Measurements from ENCODE around the gene STARD3.

Gene STARD3

GRCh38 chr17:39635614-39636176 is 1.2 kb upstream of the STARD3 start:
- no peak for DNase-seq (ENCODE audit: low read depth)
- in situ Hi-C loops (cut with HindIII; ENCODE audit: low sequenced_read_pairs), result no loop called here
- no peak overlapping the region for H3K4me3 ChIP-seq (ENCODE audit: low read depth, low read length)
- TF ChIP-seq CTCF (IDR thresholded peaks at IDR 0.05; ENCODE audit: low read depth, low read length, missing control alignments), result no peak

GRCh38 chr17:39636587-39636926 is 387 bp upstream of the STARD3 start:
- no peak for TF ChIP-seq CTCF (IDR thresholded peaks at IDR 0.05; ENCODE audit: low read depth, low read length, missing control alignments)
- DNase-seq (ENCODE audit: low read depth), result no peak

GRCh38 chr17:39638317-39638716 is 1.4 kb downstream of the STARD3 start:
- TF ChIP-seq CTCF (IDR thresholded peaks at IDR 0.05; ENCODE audit: low read depth, low read length, missing control alignments), result no peak
- H3K4me3 ChIP-seq (ENCODE audit: low read depth, low read length), result peak overlapping the region; percentile 93
- in situ Hi-C loops (cut with HindIII; ENCODE audit: low sequenced_read_pairs), result no loop called here
- no peak for DNase-seq (ENCODE audit: low read depth)

More at GRCh38 chr17:39636587-39636926, 387 bp upstream of the STARD3 start:
- in situ Hi-C loops (cut with HindIII; ENCODE audit: low sequenced_read_pairs), result no loop called here
- H3K4me3 ChIP-seq (ENCODE audit: low read depth, low read length), result peak overlapping the region; percentile 93

- in situ Hi-C loops (cut with HindIII; ENCODE audit: low sequenced_read_pairs), result no loop called here
- no peak for TF ChIP-seq CTCF (IDR thresholded peaks at IDR 0.05; ENCODE audit: low read depth, low read length, missing control alignments)
- no peak overlapping the region for H3K4me3 ChIP-seq (ENCODE audit: low read depth, low read length)
Observed at GRCh38 chr17:39639043-39639442, 2.1 kb downstream of the STARD3 start.

GRCh38 chr17:39639566-39640458 is 2.9 kb downstream of the STARD3 start:
- in situ Hi-C loops (cut with HindIII; ENCODE audit: low sequenced_read_pairs), result no loop called here

More at GRCh38 chr17:39639043-39639442, 2.1 kb downstream of the STARD3 start:
- no peak for DNase-seq (ENCODE audit: low read depth)

GRCh38 chr17:39640591-39641031 is 3.7 kb downstream of the STARD3 start:
- H3K4me3 ChIP-seq (ENCODE audit: low read depth, low read length), result no peak overlapping the region
- no peak for TF ChIP-seq CTCF (IDR thresholded peaks at IDR 0.05; ENCODE audit: low read depth, low read length, missing control alignments)
- in situ Hi-C loops (cut with HindIII; ENCODE audit: low sequenced_read_pairs), result no loop called here
- no peak for DNase-seq (ENCODE audit: low read depth)

More at GRCh38 chr17:39639566-39640458, 2.9 kb downstream of the STARD3 start:
- TF ChIP-seq CTCF (IDR thresholded peaks at IDR 0.05; ENCODE audit: low read depth, low read length, missing control alignments), result no peak
- no peak for DNase-seq (ENCODE audit: low read depth)
- H3K4me3 ChIP-seq (ENCODE audit: low read depth, low read length), result no peak overlapping the region

All from astrocyte of the cerebellum (primary cell).